ENCODE measurements around the gene MOSPD2. TPM values are rescaled to one million over a fixed set of nuclear protein-coding genes. Genes with fewer than 3 reads are reported as not detected.

The MOSPD2 gene
- total and polyA plus RNA-seq, 2 of the 4 experiments (the other 2 are of a cell fraction), result 14.1 to 22.2 TPM

DNA sequence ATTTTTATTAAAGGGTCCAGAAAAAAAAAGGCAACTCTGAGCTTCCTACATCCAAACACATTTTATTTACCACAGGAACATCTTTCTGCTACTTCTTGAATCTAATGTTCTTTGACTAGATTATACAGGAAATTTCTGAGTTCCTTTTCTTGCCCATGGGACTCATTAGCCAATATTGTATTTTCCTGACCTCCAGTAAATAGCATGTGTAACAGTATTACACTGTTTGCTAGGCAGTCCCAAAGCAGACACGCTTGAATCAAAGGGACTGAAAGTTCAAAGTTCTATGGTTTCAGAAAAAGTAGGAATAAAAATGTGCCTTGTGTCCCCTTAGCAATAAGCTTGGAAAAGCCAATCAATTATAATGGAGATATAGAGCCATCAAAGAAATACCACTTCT, 57.4 kb downstream of the MOSPD2 start:
- dilution Hi-C loops (cut with HindIII; ENCODE audit: low sequenced_read_pairs, unreplicated experiment), result no loop called here
- Histone ChIP-seq H3K18ac (ENCODE audit: low read depth, low read length) (no peak overlapping the region), H3K27me3 (ENCODE audit: control insufficient read depth, insufficient read depth, low read length) (no peaks in the 10 kb centered on the region), H2BK15ac (ENCODE audit: low read depth, low read length) (no peak overlapping the region), H2BK120ac (ENCODE audit: low read depth, low read length) (no peak overlapping the region), H3K4me2 (ENCODE audit: low read depth, low read length) (no peak overlapping the region), H3K4me1 (ENCODE audit: control insufficient read depth, insufficient read depth, low read length) (peaks cover 2% of the 10 kb centered on the region), H2AK9ac (replicated peaks; ENCODE audit: low read depth, low read length, poor library complexity) (no peak overlapping the region), H2AFZ (replicated peaks; ENCODE audit: low read length, poor library complexity) (no peak overlapping the region), H3K36me3 (ENCODE audit: control insufficient read depth, insufficient read depth, low read length) (no peaks in the 10 kb centered on the region), H3K9me1 (ENCODE audit: insufficient read depth, low read length) (no peaks in the 10 kb centered on the region), H3K79me1 (ENCODE audit: low read depth in 1 of 2, low read length in 2 of 2) (no peaks in the 10 kb centered on the region), H4K5ac (ENCODE audit: low read depth, low read length) (no peak overlapping the region), H3K9me3 (ENCODE audit: control insufficient read depth, insufficient read depth, low read length) (no peaks in the 10 kb centered on the region), H3K56ac (ENCODE audit: extremely low read depth, insufficient read depth, low read length) (no peak overlapping the region), H3K23ac (ENCODE audit: low read depth, low read length) (no peak overlapping the region), H4K91ac (ENCODE audit: insufficient read depth, low read depth, low read length) (no peak overlapping the region), H2BK20ac (ENCODE audit: low read depth, low read length) (no peak overlapping the region), H3K27ac (ENCODE audit: insufficient read depth, low read length) (no peak overlapping the region), H3K9ac (ENCODE audit: low read depth, low read length) (no peak overlapping the region), H4K8ac (ENCODE audit: low read depth in 2 of 2, low read length in 2 of 2) (no peak overlapping the region), H2AK5ac (ENCODE audit: low read depth, low read length) (no peak overlapping the region), H4K20me1 (ENCODE audit: insufficient read depth, low read length) (no peaks in the 10 kb centered on the region), H3K4ac (ENCODE audit: low read depth, low read length) (no peak overlapping the region), H3K4me3 (ENCODE audit: insufficient read depth, low read depth, low read length) (no peak overlapping the region), H3K14ac (replicated peaks; ENCODE audit: low read depth, low read length) (no peak overlapping the region), H2BK5ac (ENCODE audit: low read depth, low read length, poor library complexity, severe bottlenecking) (no peak overlapping the region)
- ATAC-seq (ENCODE audit: low read depth), result no peak
- no TSS peak for BruUV-seq (replicated peaks)
- CTCF ChIA-PET, result no interaction called here
- POLR2A ChIA-PET (ENCODE audit: unreplicated experiment), result interaction anchor here (0.6 kb wide), 1 partner anchor 34 kb away, joined by 4 read pairs; no protein-coding TSS in a partner anchor
- TF ChIP-seq POLR2A (IDR thresholded peaks at IDR 0.05; ENCODE audit: low read depth, low read length) (no peak), RFX5 (IDR thresholded peaks at IDR 0.05; ENCODE audit: low read depth, low read length) (no peak), NFE2L2 (IDR thresholded peaks at IDR 0.05; ENCODE audit: low read depth, low read length) (no peak), FOS (IDR thresholded peaks at IDR 0.05; ENCODE audit: low read depth, low read length) (no peak), BHLHE40 (IDR thresholded peaks at IDR 0.05; ENCODE audit: low read depth, low read length) (no peak), SMC3 (IDR thresholded peaks at IDR 0.05; ENCODE audit: low read depth, low read length) (no peak), ELK1 (IDR thresholded peaks at IDR 0.05; ENCODE audit: borderline replicate concordance, low read depth, low read length) (no peak), MAZ (IDR thresholded peaks at IDR 0.05; ENCODE audit: borderline replicate concordance, low read depth, low read length) (no peak), USF2 (IDR thresholded peaks at IDR 0.05; ENCODE audit: low read depth, low read length) (no peak), CHD1 (IDR thresholded peaks at IDR 0.05; ENCODE audit: low read depth, low read length) (no peak), RAD21 (IDR thresholded peaks at IDR 0.05; ENCODE audit: low read length) (no peak), CEBPB (IDR thresholded peaks at IDR 0.05; ENCODE audit: low read depth, low read length) (no peak), RCOR1 (IDR thresholded peaks at IDR 0.05; ENCODE audit: insufficient replicate concordance, low read length) (no peak), MXI1 (IDR thresholded peaks at IDR 0.05; ENCODE audit: borderline replicate concordance, low read depth, low read length) (no peak), MAFK (IDR thresholded peaks at IDR 0.05; ENCODE audit: low read depth, low read length) (no peak)
- TF ChIP-seq, protein P1, sequence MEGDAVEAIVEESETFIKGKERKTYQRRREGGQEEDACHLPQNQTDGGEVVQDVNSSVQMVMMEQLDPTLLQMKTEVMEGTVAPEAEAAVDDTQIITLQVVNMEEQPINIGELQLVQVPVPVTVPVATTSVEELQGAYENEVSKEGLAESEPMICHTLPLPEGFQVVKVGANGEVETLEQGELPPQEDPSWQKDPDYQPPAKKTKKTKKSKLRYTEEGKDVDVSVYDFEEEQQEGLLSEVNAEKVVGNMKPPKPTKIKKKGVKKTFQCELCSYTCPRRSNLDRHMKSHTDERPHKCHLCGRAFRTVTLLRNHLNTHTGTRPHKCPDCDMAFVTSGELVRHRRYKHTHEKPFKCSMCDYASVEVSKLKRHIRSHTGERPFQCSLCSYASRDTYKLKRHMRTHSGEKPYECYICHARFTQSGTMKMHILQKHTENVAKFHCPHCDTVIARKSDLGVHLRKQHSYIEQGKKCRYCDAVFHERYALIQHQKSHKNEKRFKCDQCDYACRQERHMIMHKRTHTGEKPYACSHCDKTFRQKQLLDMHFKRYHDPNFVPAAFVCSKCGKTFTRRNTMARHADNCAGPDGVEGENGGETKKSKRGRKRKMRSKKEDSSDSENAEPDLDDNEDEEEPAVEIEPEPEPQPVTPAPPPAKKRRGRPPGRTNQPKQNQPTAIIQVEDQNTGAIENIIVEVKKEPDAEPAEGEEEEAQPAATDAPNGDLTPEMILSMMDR (conservative IDR thresholded peaks at IDR 0.05; ENCODE audit: low read depth, low read length), result no peak
- WGBS, 2 experiments (ENCODE audit: extremely low coverage in 2 of 2, insufficient read length in 1 of 2), result no CpG with 5 or more reads among the region's 1 CpG
- in situ Hi-C loops (cut with MboI; ENCODE audit: low sequenced_read_pairs), result no loop called here
- no peak for DNase-seq
- intact Hi-C loops (cut with micrococcal nuclease), result no loop called here
